GM12878 (cell line): Measurements from ENCODE around the gene ADAM21. TPM values are rescaled to one million over a fixed set of nuclear protein-coding genes. Genes with fewer than 3 reads are reported as not detected.

ENCODE experiments used
- ATF2 ChIP-seq: IDR thresholded peaks from 2 replicates; pipeline ENCODE4 v1.6.1; 2012; ENCODE audit warnings: low read length, inconsistent platforms
- E2F8 ChIP-seq: fragments of 450-650 bp; IDR thresholded peaks from 2 replicates; pipeline ENCODE4 v1.6.1; 2018; ENCODE audit warnings: mild to moderate bottlenecking, low read depth, moderate library complexity; ENCODE audit not compliant: partially characterized antibody
- FOXK2 ChIP-seq: fragments of 450-650 bp; IDR thresholded peaks from 2 replicates; pipeline ENCODE4 v1.6.1; 2017; ENCODE audit warnings: mild to moderate bottlenecking, moderate library complexity
- MEF2A ChIP-seq: IDR thresholded peaks from 2 replicates; pipeline ENCODE4 v1.6.1; 2011; ENCODE audit warnings: low read depth, mild to moderate bottlenecking, low read length, moderate library complexity; ENCODE audit not compliant: insufficient read depth
- RAD51 ChIP-seq: fragments of 450-650 bp; IDR thresholded peaks from 2 replicates; pipeline ENCODE4 v1.6.1; 2016; ENCODE audit warnings: moderate library complexity, mild to moderate bottlenecking, inconsistent platforms
- RFX5 ChIP-seq: IDR thresholded peaks from 2 replicates; pipeline ENCODE4 v1.6.1; 2011; ENCODE audit warnings: low read depth, low read length, improper control_type of control experiment
- SIN3A ChIP-seq: IDR thresholded peaks from 2 replicates; pipeline ENCODE4 v1.6.1; 2012; ENCODE audit warnings: low read depth, low read length, improper control_type of control experiment
- ZBED1 ChIP-seq: IDR thresholded peaks from 2 replicates; pipeline ENCODE4 v1.6.1; 2016; ENCODE audit warnings: borderline replicate concordance
- ZBTB11 ChIP-seq: fragments of 450-650 bp; formaldehyde crosslinking; IDR thresholded peaks from 2 replicates; pipeline ENCODE4 v1.5.0; 2022; ENCODE audit warnings: mild to moderate bottlenecking, missing genetic modification characterization
- polyA plus RNA-seq, 11 experiments: library from polyadenylated mRNA; depleted of rRNA in 4 of 11; unstranded in 6 of 11; stranded (reverse) in 5 of 11; fragments of >200 nt; fragmentation: Nextera tagmentation in 4 of 11; fragmentation: Illumina TruSeq in 1 of 11; extraction: Ambion mirVana in 4 of 11; extraction: Trizol in 1 of 11; gene quantifications; 1 replicate in 1 of 11; 2 replicates in 10 of 11; pipeline versions ENCODE4 v1.2.1 to v1.2.3, GENCODE V29; 2011 to 2016; ENCODE audit warnings: inconsistent platforms in 2 of 11, missing spikeins in 2 of 11, low read depth in 1 of 11
- total RNA-seq, 4 experiments: library from RNA; depleted of rRNA in 3 of 4; stranded (reverse); fragments of >200 nt in 3 of 4; fragmentation: Illumina TruSeq in 1 of 4; extraction: Trizol in 1 of 4; gene quantifications; 2 replicates each; pipeline versions ENCODE4 v1.2.1 to v1.2.3, GENCODE V29; 2013 to 2021
- TF ChIP-seq, protein P1 (sequence below): fragments of 450-650 bp; IDR thresholded peaks from 2 replicates; pipeline ENCODE4 v1.6.1; 2017; ENCODE audit warnings: mild to moderate bottlenecking, low read depth, inconsistent platforms; ENCODE audit not compliant: poor library complexity, severe bottlenecking
- TF ChIP-seq, protein P2 (sequence below): IDR thresholded peaks from 2 replicates; pipeline ENCODE4 v1.6.1; 2012; ENCODE audit warnings: mild to moderate bottlenecking, low read depth, low read length

Gene ADAM21
- total and polyA plus RNA-seq, 10 of the 15 experiments (the other 5 are each of a cell fraction or from before 2014, with no cell fraction given): 0.04 to 0.16 (median 0.13) TPM; not detected in 1

GRCh38 chr14:70472253-70473159 lies 20.5 kb downstream of the ADAM21 start (continued):
- TF ChIP-seq E2F8 (no peak), ZBTB11 (CRISPR knock-in tag) (no peak), ZBED1 (peak; percentile 87), MEF2A (peak; percentile 92), ATF2 (peak; percentile 90), FOXK2 (no peak), SIN3A (no peak), RFX5 (no peak), RAD51 (no peak)
- TF ChIP-seq, protein P1, sequence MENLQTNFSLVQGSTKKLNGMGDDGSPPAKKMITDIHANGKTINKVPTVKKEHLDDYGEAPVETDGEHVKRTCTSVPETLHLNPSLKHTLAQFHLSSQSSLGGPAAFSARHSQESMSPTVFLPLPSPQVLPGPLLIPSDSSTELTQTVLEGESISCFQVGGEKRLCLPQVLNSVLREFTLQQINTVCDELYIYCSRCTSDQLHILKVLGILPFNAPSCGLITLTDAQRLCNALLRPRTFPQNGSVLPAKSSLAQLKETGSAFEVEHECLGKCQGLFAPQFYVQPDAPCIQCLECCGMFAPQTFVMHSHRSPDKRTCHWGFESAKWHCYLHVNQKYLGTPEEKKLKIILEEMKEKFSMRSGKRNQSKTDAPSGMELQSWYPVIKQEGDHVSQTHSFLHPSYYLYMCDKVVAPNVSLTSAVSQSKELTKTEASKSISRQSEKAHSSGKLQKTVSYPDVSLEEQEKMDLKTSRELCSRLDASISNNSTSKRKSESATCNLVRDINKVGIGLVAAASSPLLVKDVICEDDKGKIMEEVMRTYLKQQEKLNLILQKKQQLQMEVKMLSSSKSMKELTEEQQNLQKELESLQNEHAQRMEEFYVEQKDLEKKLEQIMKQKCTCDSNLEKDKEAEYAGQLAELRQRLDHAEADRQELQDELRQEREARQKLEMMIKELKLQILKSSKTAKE: peak; percentile 69
- TF ChIP-seq, protein P2, sequence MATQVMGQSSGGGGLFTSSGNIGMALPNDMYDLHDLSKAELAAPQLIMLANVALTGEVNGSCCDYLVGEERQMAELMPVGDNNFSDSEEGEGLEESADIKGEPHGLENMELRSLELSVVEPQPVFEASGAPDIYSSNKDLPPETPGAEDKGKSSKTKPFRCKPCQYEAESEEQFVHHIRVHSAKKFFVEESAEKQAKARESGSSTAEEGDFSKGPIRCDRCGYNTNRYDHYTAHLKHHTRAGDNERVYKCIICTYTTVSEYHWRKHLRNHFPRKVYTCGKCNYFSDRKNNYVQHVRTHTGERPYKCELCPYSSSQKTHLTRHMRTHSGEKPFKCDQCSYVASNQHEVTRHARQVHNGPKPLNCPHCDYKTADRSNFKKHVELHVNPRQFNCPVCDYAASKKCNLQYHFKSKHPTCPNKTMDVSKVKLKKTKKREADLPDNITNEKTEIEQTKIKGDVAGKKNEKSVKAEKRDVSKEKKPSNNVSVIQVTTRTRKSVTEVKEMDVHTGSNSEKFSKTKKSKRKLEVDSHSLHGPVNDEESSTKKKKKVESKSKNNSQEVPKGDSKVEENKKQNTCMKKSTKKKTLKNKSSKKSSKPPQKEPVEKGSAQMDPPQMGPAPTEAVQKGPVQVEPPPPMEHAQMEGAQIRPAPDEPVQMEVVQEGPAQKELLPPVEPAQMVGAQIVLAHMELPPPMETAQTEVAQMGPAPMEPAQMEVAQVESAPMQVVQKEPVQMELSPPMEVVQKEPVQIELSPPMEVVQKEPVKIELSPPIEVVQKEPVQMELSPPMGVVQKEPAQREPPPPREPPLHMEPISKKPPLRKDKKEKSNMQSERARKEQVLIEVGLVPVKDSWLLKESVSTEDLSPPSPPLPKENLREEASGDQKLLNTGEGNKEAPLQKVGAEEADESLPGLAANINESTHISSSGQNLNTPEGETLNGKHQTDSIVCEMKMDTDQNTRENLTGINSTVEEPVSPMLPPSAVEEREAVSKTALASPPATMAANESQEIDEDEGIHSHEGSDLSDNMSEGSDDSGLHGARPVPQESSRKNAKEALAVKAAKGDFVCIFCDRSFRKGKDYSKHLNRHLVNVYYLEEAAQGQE: no peak
